ENCODE data around the gene UBE3C.
A peak's percentile ranks its signal among the peaks of the same experiment; 100 is the strongest.
"Not testable (repeated sequence)": the region's sequence is repeated elsewhere in the genome, so short reads cannot be mapped to it uniquely, and the experiment has no call there.

UBE3C gene

GRCh38 chr7:157241631-157242030 is 102.9 kb downstream of the UBE3C start:
- DNase-seq: no peak

DNA sequence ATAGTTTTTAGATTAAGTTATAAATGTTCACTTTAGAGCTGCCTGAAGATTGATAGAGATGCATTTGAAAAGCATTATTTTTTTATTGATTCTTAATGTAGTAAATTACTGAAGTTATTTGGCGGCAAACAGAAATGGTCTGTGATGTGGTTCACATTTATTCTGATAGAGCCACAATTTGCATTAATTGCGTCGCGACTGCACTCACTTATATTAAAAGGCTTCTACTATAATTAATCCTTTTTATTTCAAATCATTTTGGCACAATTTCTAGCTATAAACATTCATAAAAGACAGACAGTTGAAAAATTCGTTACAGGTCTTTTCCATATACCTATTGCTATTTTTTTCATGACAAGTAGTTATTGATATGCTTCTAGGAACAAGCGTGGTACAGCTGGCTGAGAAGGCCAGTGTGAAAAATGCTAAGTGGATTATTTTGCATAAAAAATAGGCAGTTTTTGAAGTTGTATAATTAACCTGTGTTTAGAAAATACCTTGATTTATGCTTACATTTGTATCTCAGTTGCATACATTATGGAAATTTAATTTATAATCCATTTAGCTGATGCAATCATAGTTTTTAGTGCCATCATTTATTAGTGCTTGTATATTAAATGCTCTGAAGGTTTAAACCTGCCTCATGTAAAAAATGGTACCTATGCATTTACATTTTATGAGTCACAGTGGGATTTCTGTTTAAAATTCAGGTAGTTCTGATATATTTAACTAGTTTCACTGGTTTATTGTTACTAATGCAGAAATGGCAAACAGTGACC is 106.0 kb downstream of the UBE3C start:
- DNase-seq: no peak

GRCh38 chr7:157246052-157246451 is 107.3 kb downstream of the UBE3C start:
- no peak for DNase-seq

DNA sequence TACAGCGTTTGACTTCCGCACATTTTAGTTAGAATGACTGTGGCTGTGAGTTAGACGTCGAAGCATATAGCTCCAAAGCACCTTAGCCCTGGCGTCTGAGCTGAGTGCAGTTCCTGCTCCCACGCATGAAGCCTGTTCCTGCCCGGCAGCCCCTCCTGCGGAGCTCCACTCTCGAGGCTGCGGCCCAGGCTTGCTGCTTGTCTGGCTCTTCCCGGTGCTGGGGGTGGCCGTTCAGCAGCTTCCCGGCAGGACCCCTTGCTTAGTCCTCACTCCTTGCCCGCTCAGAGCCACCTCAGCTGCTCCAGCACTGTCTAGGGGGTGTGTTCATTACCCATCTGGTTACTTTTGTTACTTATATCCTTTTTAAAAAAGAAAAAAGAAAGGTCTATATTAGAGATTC is 109.9 kb downstream of the UBE3C start:
- no peak for DNase-seq

DNA sequence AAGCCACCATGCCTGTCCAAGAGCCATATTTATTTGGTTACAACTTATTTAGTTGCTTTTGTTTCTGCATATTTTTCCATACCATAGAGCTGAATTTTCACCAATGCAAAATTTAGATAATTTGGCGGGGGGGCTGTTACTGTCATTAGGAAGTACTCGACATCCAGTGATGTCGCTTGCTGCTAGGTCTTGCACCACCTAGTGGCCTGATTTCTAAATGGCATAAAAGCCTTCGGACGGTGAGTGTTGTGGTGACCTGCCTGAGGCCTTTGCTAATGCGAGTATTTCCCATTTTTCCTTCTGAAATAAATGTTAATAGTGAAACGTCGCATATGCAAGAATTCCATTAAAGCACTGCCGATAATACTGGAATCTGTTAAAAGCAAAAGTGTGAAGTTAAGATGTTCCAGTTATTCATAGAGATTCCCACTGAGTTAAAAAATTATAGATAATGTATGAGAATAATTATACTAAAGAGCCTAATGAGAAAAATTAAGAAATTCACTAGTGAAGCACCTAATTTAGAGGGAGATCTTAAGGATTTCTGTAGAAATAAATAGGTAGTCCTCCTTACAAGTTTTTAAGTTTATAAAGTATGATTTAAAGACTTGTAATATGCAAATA is 112.0 kb downstream of the UBE3C start:
- peak; percentile 31 for DNase-seq

DNA sequence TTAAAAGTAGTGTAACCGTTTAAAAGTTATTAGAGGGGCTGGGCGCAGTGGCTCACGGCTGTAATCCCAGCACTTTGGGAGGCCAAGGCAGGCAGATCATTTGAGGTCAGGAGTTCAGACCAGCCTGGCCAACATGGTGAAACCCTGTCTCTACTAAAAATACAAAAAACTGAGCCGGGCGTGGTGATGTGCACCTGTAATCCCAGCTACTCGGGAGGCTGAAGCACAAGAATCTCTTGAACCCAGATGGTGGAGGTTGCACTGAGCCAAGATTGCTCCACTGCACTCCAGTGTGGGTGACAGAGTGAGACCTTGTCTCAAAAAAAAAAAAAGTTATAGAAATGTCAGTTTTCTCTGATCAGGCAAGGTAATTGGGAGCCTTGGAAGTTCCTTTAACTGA is 113.1 kb downstream of the UBE3C start:
- not testable (repeated sequence) for DNase-seq

DNA sequence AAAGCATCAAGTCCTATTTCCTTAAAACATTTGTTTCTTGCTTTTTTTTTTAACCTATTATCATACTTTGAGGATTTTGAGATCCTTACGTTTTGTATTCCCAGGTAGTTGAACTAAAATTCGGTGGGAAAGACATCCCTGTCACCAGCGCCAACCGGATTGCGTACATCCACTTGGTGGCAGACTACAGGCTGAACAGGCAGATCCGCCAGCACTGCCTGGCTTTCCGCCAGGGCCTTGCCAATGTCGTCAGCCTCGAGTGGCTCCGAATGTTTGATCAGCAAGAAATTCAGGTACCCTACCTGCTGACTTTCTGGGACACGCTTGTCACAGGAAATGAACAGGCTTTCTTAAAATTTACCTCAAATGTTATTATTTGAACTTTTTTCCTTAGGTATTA is 115.1 kb downstream of the UBE3C start:
- DNase-seq: no peak

DNA sequence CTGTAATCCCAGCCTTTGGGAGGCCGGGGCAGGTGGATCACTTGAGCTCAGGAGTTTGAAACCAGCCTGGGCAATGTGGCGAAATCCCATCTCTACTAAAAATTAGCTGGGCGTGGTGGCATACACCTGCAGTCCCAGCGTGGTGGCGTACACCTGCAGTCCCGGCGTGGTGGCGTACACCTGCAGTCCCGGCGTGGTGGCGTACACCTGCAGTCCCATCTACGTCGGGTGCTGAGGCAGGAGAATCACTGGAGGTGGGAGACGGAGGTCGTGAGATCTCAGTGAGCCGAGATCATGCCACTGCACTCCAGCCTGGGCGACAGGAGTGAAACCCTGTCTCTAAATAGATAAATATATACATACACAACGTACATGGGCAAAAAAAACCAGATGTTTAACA is 116.1 kb downstream of the UBE3C start:
- not testable (repeated sequence) for DNase-seq

DNA sequence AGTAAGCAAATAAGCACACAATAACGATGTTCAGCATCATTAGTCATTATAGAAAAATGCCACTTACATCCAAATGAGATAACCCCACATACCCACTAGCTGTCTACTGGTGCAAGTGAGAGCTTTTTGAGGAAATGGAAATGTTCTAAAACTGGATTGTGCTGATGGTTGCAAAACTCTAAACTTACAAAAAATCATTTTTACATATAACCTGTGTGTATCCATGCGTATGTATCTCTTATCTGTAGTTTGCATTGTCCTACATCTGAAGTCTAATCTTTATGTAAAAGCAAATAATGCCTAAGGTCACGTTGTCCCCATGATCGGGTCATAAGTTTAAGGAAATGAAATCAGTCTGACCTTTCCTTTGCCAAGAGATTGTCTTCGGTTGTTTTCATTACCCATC is 116.5 kb downstream of the UBE3C start:
- no peak for DNase-seq

DNA sequence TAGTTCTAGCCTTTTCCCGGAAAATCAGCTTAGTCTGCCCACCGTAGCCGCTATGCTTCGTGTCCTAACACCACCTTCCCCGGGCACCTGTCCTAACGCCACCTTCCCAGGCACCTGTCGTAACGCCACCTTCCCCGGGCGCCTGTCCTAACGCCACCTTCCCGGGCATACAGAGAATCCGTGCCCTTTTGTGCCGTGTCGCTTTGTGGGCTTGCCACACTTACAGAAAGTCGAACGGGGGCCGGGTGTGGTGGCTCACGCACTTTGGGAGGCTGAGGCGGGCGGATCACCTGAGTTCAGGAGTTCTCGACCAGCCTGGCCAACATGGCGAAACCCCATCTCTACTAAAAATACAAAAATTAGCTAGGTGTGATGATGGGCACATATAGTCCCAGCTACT is 124.4 kb downstream of the UBE3C start:
- DNase-seq: no peak

- no peak for DNase-seq
Measured at GRCh38 chr7:157265051-157265450, 126.3 kb downstream of the UBE3C start.

- DNase-seq: no peak
Measured at GRCh38 chr7:157266272-157266671, 127.5 kb downstream of the UBE3C start.

- DNase-seq: no peak
Measured at GRCh38 chr7:157267516-157267915, 128.8 kb downstream of the UBE3C start.

GRCh38 chr7:157267956-157268355 is 129.2 kb downstream of the UBE3C start:
- DNase-seq: no peak

- DNase-seq: no peak
Measured at GRCh38 chr7:157268540-157268939, 129.8 kb downstream of the UBE3C start.

DNA sequence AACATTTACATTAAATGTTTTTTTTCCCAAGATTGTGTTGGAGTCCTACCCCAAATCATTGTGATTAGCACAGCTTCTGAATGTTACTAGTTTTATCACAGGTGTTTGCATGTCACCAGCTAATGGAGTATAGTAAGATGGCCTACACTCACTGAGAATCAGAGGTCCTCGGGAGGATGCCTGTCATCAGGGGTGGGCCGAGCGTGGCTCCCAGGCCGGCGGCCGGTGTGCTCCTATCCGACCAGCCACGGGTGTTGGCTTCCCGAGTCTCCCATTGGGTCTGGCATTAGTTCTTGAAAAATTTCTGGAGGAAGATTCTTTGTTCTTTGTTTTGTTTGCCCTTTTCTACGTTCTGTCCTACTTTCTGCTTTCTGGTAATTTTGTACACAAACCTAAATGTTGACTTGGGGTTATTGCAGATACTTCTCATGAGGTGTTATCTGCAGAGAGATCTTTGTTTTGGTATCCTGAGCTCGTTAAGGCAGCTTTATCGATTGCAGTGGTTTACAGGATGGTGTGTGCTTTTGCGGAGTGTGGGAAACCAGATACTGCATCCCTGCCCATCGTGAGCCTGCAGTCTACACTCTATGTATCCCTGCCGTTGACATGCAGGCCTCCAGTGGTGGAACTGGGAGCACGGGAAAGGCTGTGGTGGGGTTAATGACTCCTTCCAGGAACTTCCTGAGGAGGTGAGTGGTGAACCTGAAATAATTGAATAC is 130.8 kb downstream of the UBE3C start:
- DNase-seq: no peak

DNA sequence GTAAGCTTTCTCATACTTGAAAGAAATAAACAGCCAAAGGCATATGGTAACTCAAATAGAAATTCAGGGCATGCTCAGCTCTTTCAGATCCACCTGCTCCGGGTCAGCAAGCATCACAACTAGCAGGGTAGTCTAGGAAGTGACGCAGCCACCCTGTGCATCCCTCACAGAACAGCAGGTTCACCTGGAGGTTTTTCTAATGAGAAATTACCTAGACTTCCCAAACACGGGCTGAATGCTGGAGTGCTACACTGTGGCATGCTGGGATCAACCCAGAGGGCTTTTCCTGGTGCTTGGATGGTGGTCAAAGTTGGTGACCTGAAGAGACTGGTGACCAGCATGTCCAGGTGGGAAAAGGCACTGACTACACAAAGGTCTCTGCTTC is 131.3 kb downstream of the UBE3C start:
- no peak for DNase-seq

DNA sequence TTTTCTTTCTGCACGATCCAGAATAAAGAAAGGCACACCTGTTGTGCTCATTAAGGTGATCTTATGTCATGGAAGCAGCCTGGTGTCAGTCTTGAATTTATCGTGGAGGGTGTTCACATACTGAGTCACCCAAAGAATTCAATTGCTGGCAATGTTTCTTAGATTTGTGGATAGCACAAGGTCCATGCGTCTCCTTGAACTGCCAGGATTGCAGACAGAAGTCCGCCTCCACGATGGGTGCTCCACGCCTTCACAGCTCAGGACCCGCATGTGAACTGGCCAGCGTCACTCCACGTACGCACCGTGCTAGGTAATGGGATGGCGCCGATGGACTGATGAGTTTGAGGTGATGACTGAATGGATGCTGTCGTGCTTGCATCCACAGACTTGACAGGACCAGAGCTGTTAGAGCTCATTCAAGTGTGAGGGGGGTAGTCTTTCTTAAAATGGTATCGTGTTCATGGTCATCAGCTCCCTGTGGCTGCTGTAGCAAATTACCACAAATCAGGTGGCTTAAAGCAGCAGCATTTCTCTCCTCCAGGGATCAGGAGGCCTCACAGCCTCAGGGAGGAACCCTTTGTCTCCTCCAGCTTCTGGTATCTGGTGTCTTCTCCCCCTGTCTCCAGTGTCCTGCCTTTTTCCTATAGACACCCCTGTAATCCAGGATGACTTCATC is 132.7 kb downstream of the UBE3C start:
- no peak for DNase-seq

GRCh38 chr7:157271991-157272324 is 133.2 kb downstream of the UBE3C start:
- DNase-seq: no peak

DNA sequence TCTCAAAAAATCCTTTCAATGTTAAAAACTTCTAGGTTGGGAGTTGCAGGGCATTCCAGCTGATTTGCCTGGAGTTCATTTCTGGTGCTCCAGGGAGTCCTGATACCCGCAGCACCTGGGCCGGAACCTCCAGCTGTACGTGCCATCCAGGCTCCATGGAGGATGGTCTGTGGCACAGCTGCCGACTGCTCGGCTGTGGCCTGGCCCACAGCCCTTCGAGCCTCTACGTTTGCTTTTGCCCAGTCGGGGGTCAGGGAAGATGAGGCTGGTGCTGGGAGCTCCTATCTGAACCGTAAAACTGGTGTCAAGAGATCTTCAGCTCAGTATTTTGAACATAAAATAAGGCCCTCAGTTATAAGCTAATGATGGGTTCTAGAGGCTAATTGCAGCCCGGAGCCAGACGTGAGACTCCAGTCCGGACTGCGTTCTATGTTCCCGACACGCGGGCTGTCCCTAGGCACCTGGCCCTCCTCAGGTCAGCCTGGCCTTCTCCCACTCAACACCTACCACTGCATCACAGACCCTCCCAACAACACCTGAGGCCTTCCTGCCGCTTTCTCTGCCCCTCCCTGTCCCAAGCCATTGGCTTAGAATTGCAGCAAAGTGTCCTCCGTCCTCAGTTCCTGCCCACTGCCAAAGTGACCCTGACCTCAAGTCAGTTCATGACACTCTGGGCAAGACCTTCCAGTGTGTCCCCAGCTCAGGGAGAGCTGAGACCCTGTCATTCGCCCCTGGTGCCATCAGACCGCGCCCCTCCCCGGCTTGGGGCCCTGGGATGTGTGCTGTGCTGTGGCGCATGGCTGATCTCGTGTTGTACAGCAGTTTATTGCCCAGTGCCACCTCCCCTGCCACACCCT is 133.9 kb downstream of the UBE3C start:
- no peak for DNase-seq

GRCh38 chr7:157273208-157274093 is 134.7 kb downstream of the UBE3C start:
- peak; percentile 60 for DNase-seq

Data from activated CD4-positive, alpha-beta T cell treated with anti-CD3 and anti-CD28 coated beads, Interleukin-2, amount 50 U/mL, for 1 hour (primary cell).